ENCODE measurements around the gene MEN1.
A peak's percentile ranks its signal among the peaks of the same experiment; 100 is the strongest.

The MEN1 gene

GRCh38 chr11:64803158-64803845, 7.0 kb downstream of the MEN1 start, which contains the start of gene MAP4K2 (continued):
- TF ChIP-seq ZNF777 (tag by site-specific recombination; IDR thresholded peaks at IDR 0.05; ENCODE audit: borderline replicate concordance) (no peak), CTCF (tag by site-specific recombination; IDR thresholded peaks at IDR 0.05) (peak; percentile 44), ZNF133 (tag by site-specific recombination; IDR thresholded peaks at IDR 0.05) (no peak)
- TF ChIP-seq, protein P1, sequence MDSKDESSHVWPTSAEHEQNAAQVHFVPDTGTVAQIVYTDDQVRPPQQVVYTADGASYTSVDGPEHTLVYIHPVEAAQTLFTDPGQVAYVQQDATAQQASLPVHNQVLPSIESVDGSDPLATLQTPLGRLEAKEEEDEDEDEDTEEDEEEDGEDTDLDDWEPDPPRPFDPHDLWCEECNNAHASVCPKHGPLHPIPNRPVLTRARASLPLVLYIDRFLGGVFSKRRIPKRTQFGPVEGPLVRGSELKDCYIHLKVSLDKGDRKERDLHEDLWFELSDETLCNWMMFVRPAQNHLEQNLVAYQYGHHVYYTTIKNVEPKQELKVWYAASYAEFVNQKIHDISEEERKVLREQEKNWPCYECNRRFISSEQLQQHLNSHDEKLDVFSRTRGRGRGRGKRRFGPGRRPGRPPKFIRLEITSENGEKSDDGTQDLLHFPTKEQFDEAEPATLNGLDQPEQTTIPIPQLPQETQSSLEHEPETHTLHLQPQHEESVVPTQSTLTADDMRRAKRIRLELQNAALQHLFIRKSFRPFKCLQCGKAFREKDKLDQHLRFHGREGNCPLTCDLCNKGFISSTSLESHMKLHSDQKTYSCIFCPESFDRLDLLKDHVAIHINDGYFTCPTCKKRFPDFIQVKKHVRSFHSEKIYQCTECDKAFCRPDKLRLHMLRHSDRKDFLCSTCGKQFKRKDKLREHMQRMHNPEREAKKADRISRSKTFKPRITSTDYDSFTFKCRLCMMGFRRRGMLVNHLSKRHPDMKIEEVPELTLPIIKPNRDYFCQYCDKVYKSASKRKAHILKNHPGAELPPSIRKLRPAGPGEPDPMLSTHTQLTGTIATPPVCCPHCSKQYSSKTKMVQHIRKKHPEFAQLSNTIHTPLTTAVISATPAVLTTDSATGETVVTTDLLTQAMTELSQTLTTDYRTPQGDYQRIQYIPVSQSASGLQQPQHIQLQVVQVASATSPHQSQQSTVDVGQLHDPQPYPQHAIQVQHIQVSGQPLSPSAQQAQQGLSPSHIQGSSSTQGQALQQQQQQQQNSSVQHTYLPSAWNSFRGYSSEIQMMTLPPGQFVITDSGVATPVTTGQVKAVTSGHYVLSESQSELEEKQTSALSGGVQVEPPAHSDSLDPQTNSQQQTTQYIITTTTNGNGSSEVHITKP (tag by site-specific recombination; IDR thresholded peaks at IDR 0.05): peak; percentile 95
- TF ChIP-seq, protein P2, sequence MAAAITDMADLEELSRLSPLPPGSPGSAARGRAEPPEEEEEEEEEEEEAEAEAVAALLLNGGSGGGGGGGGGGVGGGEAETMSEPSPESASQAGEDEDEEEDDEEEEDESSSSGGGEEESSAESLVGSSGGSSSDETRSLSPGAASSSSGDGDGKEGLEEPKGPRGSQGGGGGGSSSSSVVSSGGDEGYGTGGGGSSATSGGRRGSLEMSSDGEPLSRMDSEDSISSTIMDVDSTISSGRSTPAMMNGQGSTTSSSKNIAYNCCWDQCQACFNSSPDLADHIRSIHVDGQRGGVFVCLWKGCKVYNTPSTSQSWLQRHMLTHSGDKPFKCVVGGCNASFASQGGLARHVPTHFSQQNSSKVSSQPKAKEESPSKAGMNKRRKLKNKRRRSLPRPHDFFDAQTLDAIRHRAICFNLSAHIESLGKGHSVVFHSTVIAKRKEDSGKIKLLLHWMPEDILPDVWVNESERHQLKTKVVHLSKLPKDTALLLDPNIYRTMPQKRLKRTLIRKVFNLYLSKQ (tag by site-specific recombination; IDR thresholded peaks at IDR 0.05; ENCODE audit: borderline replicate concordance): no peak

DNA sequence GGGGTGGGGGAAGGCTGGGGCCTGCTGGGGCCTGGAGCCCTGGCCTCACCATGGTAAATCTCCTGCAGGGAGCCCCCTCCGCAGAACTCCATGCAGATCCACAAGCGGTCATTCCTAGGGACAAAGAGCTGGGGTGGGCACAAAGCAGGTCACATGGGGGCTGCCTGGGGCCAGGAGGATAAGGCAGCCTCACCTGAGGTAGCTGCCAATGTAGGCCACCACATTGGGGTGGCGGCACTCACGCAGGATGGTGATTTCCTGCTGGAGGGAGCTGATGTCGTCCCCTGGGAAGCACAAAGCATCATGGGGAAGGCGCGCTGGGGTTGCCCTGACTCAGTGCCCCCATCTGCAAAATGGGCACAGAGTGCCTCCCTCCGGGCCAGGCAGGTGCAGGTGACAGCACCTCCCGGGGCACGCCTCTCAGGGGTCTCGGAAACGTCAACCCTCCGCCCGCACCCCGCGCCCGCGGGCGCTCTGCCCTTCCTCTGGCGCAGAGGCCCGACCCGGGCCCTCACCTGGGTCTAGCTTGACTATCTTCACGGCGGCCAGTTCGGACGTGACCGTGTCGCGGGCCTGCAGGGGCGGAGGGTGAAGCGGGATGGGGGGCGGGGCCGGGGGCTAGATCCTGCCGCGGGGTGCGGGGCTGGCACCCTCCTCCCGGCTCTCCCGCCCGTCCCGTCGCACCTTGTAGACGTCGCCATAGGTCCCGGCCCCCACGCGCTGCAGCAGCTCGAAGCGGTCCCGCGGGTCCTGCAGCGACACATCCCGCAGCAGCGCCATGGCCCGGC, 7.8 kb downstream of the MEN1 start:
- ChIA-PET CTCF (interaction anchor here (1.1 to 1.3 kb wide), 3 partner anchors 9 to 194 kb away, joined by 3 to 6 read pairs (median 5); no protein-coding TSS in a partner anchor), POLR2A (interaction anchor here (0.5 to 2.3 kb wide), 5 partner anchors 11 to 611 kb away, joined by 3 to 24 read pairs (median 3); partner anchors contain the start of genes SAC3D1, SF1 and TM7SF2)
- no peak overlapping the region for H3K27ac ChIP-seq (ENCODE audit: extremely low read depth, low read depth, low read length)
- peak overlapping the region; percentile 35 for H3K4me3 ChIP-seq (ENCODE audit: low read depth, low read length)
- peaks cover 4% of the 10 kb centered on the region for H3K4me1 ChIP-seq (ENCODE audit: control insufficient read depth, insufficient read depth, low read length)
- H3K36me3 ChIP-seq (ENCODE audit: control insufficient read depth in 2 of 2, insufficient read depth in 1 of 2, low read length in 2 of 2): peaks cover 0 to 47% of the 10 kb centered on the region in 2 experiments; a peak in 1 of 3 replicates
- no peaks in the 10 kb centered on the region for H3K9me3 ChIP-seq (ENCODE audit: control insufficient read depth, insufficient read depth, low read depth, low read length)
- no peak for TF ChIP-seq WT1 (tag by site-specific recombination; IDR thresholded peaks at IDR 0.05)
- TF ChIP-seq KLF9 (tag by site-specific recombination; IDR thresholded peaks at IDR 0.05; ENCODE audit: low read depth): peak; percentile 12; the same call in 1 of the 2 replicates
- TF ChIP-seq, protein P3, sequence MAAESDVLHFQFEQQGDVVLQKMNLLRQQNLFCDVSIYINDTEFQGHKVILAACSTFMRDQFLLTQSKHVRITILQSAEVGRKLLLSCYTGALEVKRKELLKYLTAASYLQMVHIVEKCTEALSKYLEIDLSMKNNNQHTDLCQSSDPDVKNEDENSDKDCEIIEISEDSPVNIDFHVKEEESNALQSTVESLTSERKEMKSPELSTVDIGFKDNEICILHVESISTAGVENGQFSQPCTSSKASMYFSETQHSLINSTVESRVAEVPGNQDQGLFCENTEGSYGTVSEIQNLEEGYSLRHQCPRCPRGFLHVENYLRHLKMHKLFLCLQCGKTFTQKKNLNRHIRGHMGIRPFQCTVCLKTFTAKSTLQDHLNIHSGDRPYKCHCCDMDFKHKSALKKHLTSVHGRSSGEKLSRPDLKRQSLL (tag by site-specific recombination; IDR thresholded peaks at IDR 0.05): no peak
- no peak for TF ChIP-seq RBAK (tag by site-specific recombination; IDR thresholded peaks at IDR 0.05)
- TF ChIP-seq, protein P4, sequence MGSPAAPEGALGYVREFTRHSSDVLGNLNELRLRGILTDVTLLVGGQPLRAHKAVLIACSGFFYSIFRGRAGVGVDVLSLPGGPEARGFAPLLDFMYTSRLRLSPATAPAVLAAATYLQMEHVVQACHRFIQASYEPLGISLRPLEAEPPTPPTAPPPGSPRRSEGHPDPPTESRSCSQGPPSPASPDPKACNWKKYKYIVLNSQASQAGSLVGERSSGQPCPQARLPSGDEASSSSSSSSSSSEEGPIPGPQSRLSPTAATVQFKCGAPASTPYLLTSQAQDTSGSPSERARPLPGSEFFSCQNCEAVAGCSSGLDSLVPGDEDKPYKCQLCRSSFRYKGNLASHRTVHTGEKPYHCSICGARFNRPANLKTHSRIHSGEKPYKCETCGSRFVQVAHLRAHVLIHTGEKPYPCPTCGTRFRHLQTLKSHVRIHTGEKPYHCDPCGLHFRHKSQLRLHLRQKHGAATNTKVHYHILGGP (tag by site-specific recombination; IDR thresholded peaks at IDR 0.05): no peak
- no peak for TF ChIP-seq ZNF596 (tag by site-specific recombination; IDR thresholded peaks at IDR 0.05)
- peak; percentile 9 for TF ChIP-seq ZBTB8A (tag by site-specific recombination; IDR thresholded peaks at IDR 0.05)
- 0 out of 2 replicates have a peak, but pooled peaks have one; percentile 12 for TF ChIP-seq ZBTB7A (tag by site-specific recombination; IDR thresholded peaks at IDR 0.05; ENCODE audit: low read depth)
- no peak for TF ChIP-seq ZNF701 (tag by site-specific recombination; IDR thresholded peaks at IDR 0.05)
- TF ChIP-seq ZNF138 (tag by site-specific recombination; IDR thresholded peaks at IDR 0.05; ENCODE audit: borderline replicate concordance): no peak
- no peak for TF ChIP-seq ZNF707 (tag by site-specific recombination; IDR thresholded peaks at IDR 0.05)
- TF ChIP-seq ZNF211 (tag by site-specific recombination; IDR thresholded peaks at IDR 0.05; ENCODE audit: low read depth): no peak
- TF ChIP-seq, protein P5, sequence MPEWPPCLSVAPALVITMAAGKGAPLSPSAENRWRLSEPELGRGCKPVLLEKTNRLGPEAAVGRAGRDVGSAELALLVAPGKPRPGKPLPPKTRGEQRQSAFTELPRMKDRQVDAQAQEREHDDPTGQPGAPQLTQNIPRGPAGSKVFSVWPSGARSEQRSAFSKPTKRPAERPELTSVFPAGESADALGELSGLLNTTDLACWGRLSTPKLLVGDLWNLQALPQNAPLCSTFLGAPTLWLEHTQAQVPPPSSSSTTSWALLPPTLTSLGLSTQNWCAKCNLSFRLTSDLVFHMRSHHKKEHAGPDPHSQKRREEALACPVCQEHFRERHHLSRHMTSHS (tag by site-specific recombination; IDR thresholded peaks at IDR 0.05): no peak
- TF ChIP-seq PATZ1 (tag by site-specific recombination; IDR thresholded peaks at IDR 0.05): 0 out of 2 replicates have a peak, but pooled peaks have one; percentile 25
- TF ChIP-seq SP2 (tag by site-specific recombination; IDR thresholded peaks at IDR 0.05): no peak
- no peak for TF ChIP-seq GLI2 (tag by site-specific recombination; IDR thresholded peaks at IDR 0.05; ENCODE audit: borderline replicate concordance, low read depth)

Measured in HEK293 (cell line).